ENCODE data around the gene SUSD6. TPM values are rescaled to one million over a fixed set of nuclear protein-coding genes. Genes with fewer than 3 reads are reported as not detected.

The SUSD6 gene
- total RNA-seq, 2 experiments from 2014 or later = 23.1 to 43.6 TPM

DNA sequence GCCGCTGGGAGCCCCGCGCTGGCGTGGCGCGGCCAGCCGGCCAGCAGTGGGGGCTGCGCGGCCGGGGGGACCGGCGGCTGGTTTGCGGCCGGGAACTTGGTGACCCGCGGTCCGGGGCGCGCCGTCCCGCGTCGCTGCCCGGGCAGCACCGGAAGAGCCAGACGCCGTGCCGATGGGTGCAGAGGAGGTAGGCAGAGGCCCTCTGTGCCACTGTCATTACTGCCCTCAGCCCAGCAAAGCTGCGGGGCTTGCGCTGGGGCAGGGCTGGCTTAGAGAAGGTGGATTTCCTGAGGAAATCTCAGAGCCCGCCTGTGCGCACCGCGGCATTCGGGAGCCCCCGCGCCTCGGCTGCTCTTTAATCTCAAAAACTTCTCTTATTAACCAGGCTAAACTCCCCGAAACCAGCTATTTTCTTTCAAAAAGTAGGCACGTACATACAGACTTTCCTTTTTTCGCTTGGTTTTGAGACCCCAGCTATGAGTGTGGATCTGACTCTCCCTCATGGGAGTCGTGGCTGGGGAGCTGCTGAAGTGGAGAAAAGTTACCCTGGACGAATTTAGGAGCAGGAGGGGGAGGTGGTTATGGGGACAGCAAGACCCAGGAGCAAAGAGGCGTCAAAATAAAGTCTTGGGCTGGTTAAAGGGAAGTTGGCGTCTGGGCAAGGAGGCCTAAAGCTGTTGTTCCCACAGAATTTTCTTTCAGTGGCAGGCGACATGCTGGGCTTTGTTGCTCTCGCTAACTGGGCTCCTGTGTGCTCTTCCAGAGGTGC, 802 bp downstream of the SUSD6 start:
- Histone ChIP-seq H2AFZ (ENCODE audit: low read length) (no peak overlapping the region), H3K4me3 (ENCODE audit: low read depth, low read length, poor library complexity, severe bottlenecking) (peak overlapping the region; percentile 78), H3K36me3 (ENCODE audit: insufficient read depth, low read length) (peaks cover 34% of the 10 kb centered on the region; the same call in 1 of the 2 replicates), H3K4me2 (ENCODE audit: low read length) (peak overlapping the region; percentile 97), H4K20me1 (ENCODE audit: insufficient read depth, low read length) (peaks cover 14% of the 10 kb centered on the region), H3K4me1 (ENCODE audit: insufficient read depth, low read length, poor library complexity, severe bottlenecking) (peaks cover 66% of the 10 kb centered on the region), H3K79me2 (ENCODE audit: insufficient read depth, low read depth, low read length) (peaks cover 48% of the 10 kb centered on the region), H3K27ac (ENCODE audit: low read depth, low read length, poor library complexity, severe bottlenecking) (peak overlapping the region; percentile 99), H3K9me3 (ENCODE audit: low read length) (no peaks in the 10 kb centered on the region), H3K9me2 (ENCODE audit: insufficient read depth, low read length) (no peaks in the 10 kb centered on the region)
- peak; percentile 61 for DNase-seq (ENCODE audit: low spot score)
- no TSS peak for BruUV-seq (replicated peaks)
- ChIA-PET CTCF (ENCODE audit: unreplicated experiment) (interaction anchor here (0.5 to 0.6 kb wide), 3 partner anchors 13 to 106 kb away, joined by 3 to 6 read pairs (median 3); no protein-coding TSS in a partner anchor), POLR2A (interaction anchor here (0.9 to 1.9 kb wide), 6 partner anchors 18 to 214 kb away, joined by 3 to 11 read pairs (median 4); partner anchors contain the start of genes ERH and SLC39A9)
- intact Hi-C loops (cut with micrococcal nuclease; ENCODE audit: unreplicated experiment) = loop anchor here (5.0 to 10.0 kb wide), 5 partner anchors 155 to 1193 kb away; partner anchors contain the start of genes MAP3K9, SRSF5, TTC9 and ZFP36L1
- TF ChIP-seq CTCF (conservative IDR thresholded peaks at IDR 0.05; ENCODE audit: low read length) (no peak), EZH2phosphoT487 (IDR thresholded peaks at IDR 0.05; ENCODE audit: borderline replicate concordance, low read depth, low read length) (no peak)

GRCh38 chr14:69612783-69613130, 1.4 kb downstream of the SUSD6 start:
- no peaks in the 10 kb centered on the region for H3K9me2 ChIP-seq (ENCODE audit: insufficient read depth, low read length)
- peak; percentile 41 for DNase-seq (ENCODE audit: low spot score)
- H3K79me2 ChIP-seq (ENCODE audit: insufficient read depth, low read depth, low read length) = peaks cover 54% of the 10 kb centered on the region
- H3K4me3 ChIP-seq (ENCODE audit: low read depth, low read length, poor library complexity, severe bottlenecking) = peak overlapping the region; percentile 78
- H4K20me1 ChIP-seq (ENCODE audit: insufficient read depth, low read length) = peaks cover 19% of the 10 kb centered on the region
- H3K27ac ChIP-seq (ENCODE audit: low read depth, low read length, poor library complexity, severe bottlenecking) = peak overlapping the region; percentile 99
- H3K36me3 ChIP-seq (ENCODE audit: insufficient read depth, low read length) = peaks cover 40% of the 10 kb centered on the region; the same call in 1 of the 2 replicates
- ChIA-PET CTCF (ENCODE audit: unreplicated experiment) (no interaction called here), POLR2A (interaction anchor here (0.8 to 1.9 kb wide), 6 partner anchors 17 to 214 kb away, joined by 3 to 7 read pairs (median 4); partner anchors contain the start of genes ERH and SLC39A9)
- H3K4me2 ChIP-seq (ENCODE audit: low read length) = peak overlapping the region; percentile 97
- peaks cover 72% of the 10 kb centered on the region for H3K4me1 ChIP-seq (ENCODE audit: insufficient read depth, low read length, poor library complexity, severe bottlenecking)
- no peak overlapping the region for H2AFZ ChIP-seq (ENCODE audit: low read length)
- TSS peak; percentile 52 for BruUV-seq (replicated peaks)
- TF ChIP-seq EZH2phosphoT487 (IDR thresholded peaks at IDR 0.05; ENCODE audit: borderline replicate concordance, low read depth, low read length) (no peak), CTCF (conservative IDR thresholded peaks at IDR 0.05; ENCODE audit: low read length) (peak; percentile 74)
- H3K9me3 ChIP-seq (ENCODE audit: low read length) = no peaks in the 10 kb centered on the region
- intact Hi-C loops (cut with micrococcal nuclease; ENCODE audit: unreplicated experiment) = loop anchor here (5.0 to 10.0 kb wide), 5 partner anchors 155 to 1192 kb away; partner anchors contain the start of genes MAP3K9, SRSF5, TTC9 and ZFP36L1
